Type B pancreatic cell (in vitro differentiated cells): ENCODE results near the gene LMNTD2. TPM values are rescaled to one million over a fixed set of nuclear protein-coding genes. Genes with fewer than 3 reads are reported as not detected.

Experiments used
- DNase-seq: peaks from one replicate; pipeline ENCODE4 v3.0.0; 2021; ENCODE audit warnings: mixed read lengths; ENCODE audit not compliant: unreplicated experiment; ENCODE audit errors: extremely low spot score
- H3K27ac Mint-ChIP-seq: 2 replicates; pipeline ENCODE4 v1.8.0; 2021; ENCODE audit warnings: mild to moderate bottlenecking, mixed read lengths
- H3K27me3 Mint-ChIP-seq: 2 replicates; pipeline ENCODE4 v1.8.0; 2021; ENCODE audit warnings: mixed read lengths
- H3K36me3 Mint-ChIP-seq: 2 replicates; pipeline ENCODE4 v1.8.0; 2021; ENCODE audit warnings: mixed read lengths
- H3K4me1 Mint-ChIP-seq: one replicate; pipeline ENCODE4 v1.8.0; 2021; ENCODE audit warnings: mixed read lengths; ENCODE audit not compliant: unreplicated experiment
- H3K4me3 Mint-ChIP-seq: 2 replicates; pipeline ENCODE4 v1.8.0; 2021; ENCODE audit warnings: mild to moderate bottlenecking, mixed read lengths
- H3K9me3 Mint-ChIP-seq: 2 replicates; pipeline ENCODE4 v1.8.0; 2021; ENCODE audit warnings: mixed read lengths
- CTCF ChIP-seq: fragments of 200-600 bp; sonication (generic); conservative IDR thresholded peaks from 2 replicates; pipeline ENCODE4 v1.5.0; 2021; ENCODE audit warnings: antibody characterized with exemption, mild to moderate bottlenecking
- microRNA-seq: library from miRNA; unstranded; fragments of <30 nt; microRNA quantifications from one replicate; pipeline ENCODE4, GENCODE V29; 2020
- total RNA-seq: library from RNA; stranded (reverse); gene quantifications from 2 replicates; pipeline ENCODE4 v1.2.1, GENCODE V29; 2021; ENCODE audit warnings: low replicate concordance

The LMNTD2 gene
- total RNA-seq, 1 donor from 2014 or later = 6.7 TPM

DNA sequence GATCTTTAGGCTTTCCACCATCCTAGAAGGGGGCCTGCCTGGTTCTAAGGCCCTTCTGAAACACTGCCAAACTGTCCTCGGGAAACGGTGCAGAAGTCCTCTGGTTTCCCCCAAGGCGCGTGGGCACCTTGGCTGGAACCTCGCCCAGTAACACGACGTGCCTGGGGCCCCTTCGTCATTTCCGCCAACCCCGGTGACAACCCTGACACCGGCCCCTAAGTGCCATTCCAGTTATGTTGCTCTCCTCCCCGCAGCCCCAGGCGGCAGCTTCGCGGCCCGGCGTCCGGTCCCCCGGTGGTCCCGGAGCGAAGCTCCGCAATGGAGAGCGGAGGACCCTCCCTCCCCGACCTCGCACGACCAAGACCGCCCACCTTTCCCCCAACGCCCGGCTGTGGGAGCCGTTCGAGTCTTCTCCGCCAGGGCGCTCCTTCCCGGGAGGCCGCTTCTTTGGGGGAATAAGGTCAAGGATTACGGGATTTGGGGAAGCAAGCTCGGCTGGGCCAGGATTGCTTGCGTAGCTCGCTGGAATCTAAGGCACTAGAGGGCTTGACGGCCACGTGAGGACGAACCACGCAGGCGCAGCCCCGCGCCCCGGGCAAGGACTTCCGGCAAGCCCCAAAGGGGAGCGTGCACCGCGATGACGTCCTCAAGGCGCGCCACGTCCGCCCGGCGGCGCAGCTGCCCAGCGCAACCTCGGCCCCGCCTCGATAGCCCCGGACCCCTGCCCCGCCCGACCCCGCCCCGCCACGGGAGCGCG is 54.1 kb downstream of the LMNTD2 start:
- Mint-ChIP-seq H3K4me1 (peaks cover 4% of the 10 kb centered on the region), H3K4me3 (peak overlapping the region; percentile 99), H3K9me3 (no peaks in the 10 kb centered on the region), H3K27me3 (no peaks in the 10 kb centered on the region), H3K27ac (peak overlapping the region; percentile 100), H3K36me3 (peaks cover 6% of the 10 kb centered on the region)
- peak; percentile 99 for DNase-seq
- peak; percentile 34 for TF ChIP-seq CTCF

GRCh38 chr11:504994-505344 is 55.6 kb downstream of the LMNTD2 start:
- TF ChIP-seq CTCF = no peak
- no peaks in the 10 kb centered on the region for H3K9me3 Mint-ChIP-seq
- H3K27me3 Mint-ChIP-seq = no peaks in the 10 kb centered on the region
- H3K4me1 Mint-ChIP-seq = peaks cover 4% of the 10 kb centered on the region
- peak overlapping the region; percentile 100 for H3K27ac Mint-ChIP-seq
- H3K4me3 Mint-ChIP-seq = peak overlapping the region; percentile 82
- no peak for DNase-seq
- peaks cover 3% of the 10 kb centered on the region for H3K36me3 Mint-ChIP-seq

Small RNA genes within 50 kb of the gene (microRNA-seq; reads per million reads assigned to microRNA genes)
- gene MIR210 = 496 reads per million, percentile 77 among the genes with 10 or more reads in this experiment

Other genes starting within 250 kb of the LMNTD2 start
- gene IFITM1, start 246.7 kb downstream of the LMNTD2 start, total RNA-seq = 34.1 and 192 TPM in 2 replicates
- gene IFITM3, start 239.9 kb downstream of the LMNTD2 start, total RNA-seq = 175 and 354 TPM in 2 replicates
- gene B4GALNT4, start 191.2 kb downstream of the LMNTD2 start, total RNA-seq = 95.0 and 185 TPM in 2 replicates
- gene PKP3, start 166.5 kb downstream of the LMNTD2 start, total RNA-seq = 51.6 and 156 TPM in 2 replicates
- 36.2 and 44.0 TPM in 2 replicates for gene SIGIRR, start 145.7 kb downstream of the LMNTD2 start, total RNA-seq
- 25.3 and 66.6 TPM in 2 replicates for gene ANO9, start 118.7 kb downstream of the LMNTD2 start, total RNA-seq
- gene PTDSS2, start 110.5 kb downstream of the LMNTD2 start, total RNA-seq = 33.6 and 46.9 TPM in 2 replicates
- gene RNH1, start 53.5 kb downstream of the LMNTD2 start, total RNA-seq = 84.5 and 128 TPM in 2 replicates
- gene HRAS, start 25.2 kb downstream of the LMNTD2 start, total RNA-seq = 54.6 and 63.1 TPM in 2 replicates
- gene LRRC56, start 23.2 kb downstream of the LMNTD2 start, total RNA-seq = 1.7 and 1.8 TPM in 2 replicates
- 35.7 and 75.8 TPM in 2 replicates for gene RASSF7, start 232 bp upstream of the LMNTD2 start, total RNA-seq
- 38.7 and 40.8 TPM in 2 replicates for gene PHRF1, start 15.7 kb upstream of the LMNTD2 start, total RNA-seq
- 16.4 and 20.5 TPM in 2 replicates for gene IRF7, start 55.2 kb upstream of the LMNTD2 start, total RNA-seq
- gene CDHR5, start 64.2 kb upstream of the LMNTD2 start, total RNA-seq = 7.1 and 23.0 TPM in 2 replicates
- gene SCT, start 66.4 kb upstream of the LMNTD2 start, total RNA-seq = 3.1 and 15.3 TPM in 2 replicates
- gene DRD4, start 76.5 kb upstream of the LMNTD2 start, total RNA-seq = 0.59 and 1.2 TPM in 2 replicates
- 41.0 and 48.1 TPM in 2 replicates for gene DEAF1, start 134.5 kb upstream of the LMNTD2 start, total RNA-seq
- 23.2 and 37.4 TPM in 2 replicates for gene TMEM80, start 135.1 kb upstream of the LMNTD2 start, total RNA-seq
- 218 and 497 TPM in 2 replicates for gene EPS8L2, start 145.5 kb upstream of the LMNTD2 start, total RNA-seq
- 189 and 288 TPM in 2 replicates for gene TALDO1, start 186.7 kb upstream of the LMNTD2 start, total RNA-seq
- gene GATD1, start 216.7 kb upstream of the LMNTD2 start, total RNA-seq = 80.1 and 80.9 TPM in 2 replicates
- gene CEND1, start 229.4 kb upstream of the LMNTD2 start, total RNA-seq = 0.17 and 0.89 TPM in 2 replicates
- gene SLC25A22, start 237.5 kb upstream of the LMNTD2 start, total RNA-seq = 31.6 and 35.6 TPM in 2 replicates
- 32.7 and 44.5 TPM in 2 replicates for gene PIDD1, start 244.5 kb upstream of the LMNTD2 start, total RNA-seq
- 1,985 and 2,207 TPM in 2 replicates for gene RPLP2, start 249.2 kb upstream of the LMNTD2 start, total RNA-seq